GM20431 (cell line): ENCODE measurements around the gene CMTR1.
"Not testable (repeated sequence)": the region's sequence is repeated elsewhere in the genome, so short reads cannot be mapped to it uniquely, and the experiment has no call there.

Experiments
- in situ Hi-C: fragments of 300-500 bp; cut with MseI, MboI; formaldehyde crosslinking; loops from one replicate; pipeline ENCODE4 v1.15.0; 2020; ENCODE audit warnings: low sequenced_read_pairs; ENCODE audit not compliant: unreplicated experiment

CMTR1 gene

GRCh38 chr6:37432916-37433656, at the start of gene CMTR1:
TSS of gene CMTR1 (plus strand) at chr6:37433221. CDS start at chr6:37435630, 2,409 bp downstream.
- in situ Hi-C loops = no loop called here

GRCh38 chr6:37388578-37388977, 44.4 kb upstream of the CMTR1 start:
- in situ Hi-C loops = no loop called here

GRCh38 chr6:37389857-37390256, 43.2 kb upstream of the CMTR1 start:
- in situ Hi-C loops = no loop called here

GRCh38 chr6:37391120-37391519, 41.9 kb upstream of the CMTR1 start:
- in situ Hi-C loops = no loop called here

- in situ Hi-C loops = no loop called here
These were observed 40.2 kb upstream of the CMTR1 start for GRCh38 chr6:37392821-37393220.

- in situ Hi-C loops = no loop called here
These were observed 39.6 kb upstream of the CMTR1 start for GRCh38 chr6:37393381-37393929.

GRCh38 chr6:37396571-37397180, 36.3 kb upstream of the CMTR1 start:
- in situ Hi-C loops = no loop called here

GRCh38 chr6:37399131-37399530, 33.9 kb upstream of the CMTR1 start:
- in situ Hi-C loops = no loop called here

GRCh38 chr6:37399795-37400490, 33.1 kb upstream of the CMTR1 start:
- in situ Hi-C loops = no loop called here

GRCh38 chr6:37401658-37402057, 31.4 kb upstream of the CMTR1 start:
- in situ Hi-C loops = not testable (repeated sequence)

GRCh38 chr6:37406726-37407341, 26.2 kb upstream of the CMTR1 start:
- in situ Hi-C loops = no loop called here

GRCh38 chr6:37407948-37408347, 25.1 kb upstream of the CMTR1 start:
- in situ Hi-C loops = no loop called here

- in situ Hi-C loops = no loop called here
These were observed 23.5 kb upstream of the CMTR1 start for GRCh38 chr6:37409501-37409900.

- in situ Hi-C loops = no loop called here
These were observed 15.6 kb upstream of the CMTR1 start for GRCh38 chr6:37417393-37417792.

- in situ Hi-C loops = no loop called here
These were observed 14.3 kb upstream of the CMTR1 start for GRCh38 chr6:37418722-37419121.

- in situ Hi-C loops = no loop called here
These were observed 6.7 kb upstream of the CMTR1 start for GRCh38 chr6:37426058-37426944.

- in situ Hi-C loops = no loop called here
These were observed 6.0 kb upstream of the CMTR1 start for GRCh38 chr6:37426945-37427510.

GRCh38 chr6:37429352-37429750, 3.7 kb upstream of the CMTR1 start:
- in situ Hi-C loops = no loop called here

GRCh38 chr6:37432590-37432915, 468 bp upstream of the CMTR1 start:
- in situ Hi-C loops = no loop called here
